GM21526 (cell line): ENCODE results near the gene AARS2.

Source experiments
- ATAC-seq: cut with Tn5 transposase; IDR thresholded peaks from one replicate; pipeline ENCODE4 v1.9.1; 2021; ENCODE audit warnings: moderate library complexity; ENCODE audit not compliant: unreplicated experiment, low FRiP score

The AARS2 gene

DNA sequence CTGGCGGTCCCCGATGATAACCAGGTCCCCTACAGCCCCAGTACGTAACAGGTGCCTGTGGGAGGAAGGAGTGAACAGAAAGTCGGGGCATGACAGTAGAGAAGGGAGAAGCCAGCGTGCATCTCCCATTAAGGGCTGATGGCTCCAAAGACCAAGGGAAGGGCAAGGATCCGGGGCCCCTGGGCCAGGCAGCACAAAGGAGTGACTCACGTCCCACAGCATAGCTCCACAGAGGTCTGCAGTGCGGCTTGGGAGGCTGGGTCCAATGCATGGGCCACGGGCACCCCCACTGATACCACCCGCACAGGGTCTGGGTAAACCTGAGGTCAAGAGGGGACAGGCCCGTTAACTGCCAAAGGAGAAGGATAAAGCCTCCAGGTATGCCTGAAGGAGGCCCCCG is 10.3 kb downstream of the AARS2 start:
- ATAC-seq = no peak

DNA sequence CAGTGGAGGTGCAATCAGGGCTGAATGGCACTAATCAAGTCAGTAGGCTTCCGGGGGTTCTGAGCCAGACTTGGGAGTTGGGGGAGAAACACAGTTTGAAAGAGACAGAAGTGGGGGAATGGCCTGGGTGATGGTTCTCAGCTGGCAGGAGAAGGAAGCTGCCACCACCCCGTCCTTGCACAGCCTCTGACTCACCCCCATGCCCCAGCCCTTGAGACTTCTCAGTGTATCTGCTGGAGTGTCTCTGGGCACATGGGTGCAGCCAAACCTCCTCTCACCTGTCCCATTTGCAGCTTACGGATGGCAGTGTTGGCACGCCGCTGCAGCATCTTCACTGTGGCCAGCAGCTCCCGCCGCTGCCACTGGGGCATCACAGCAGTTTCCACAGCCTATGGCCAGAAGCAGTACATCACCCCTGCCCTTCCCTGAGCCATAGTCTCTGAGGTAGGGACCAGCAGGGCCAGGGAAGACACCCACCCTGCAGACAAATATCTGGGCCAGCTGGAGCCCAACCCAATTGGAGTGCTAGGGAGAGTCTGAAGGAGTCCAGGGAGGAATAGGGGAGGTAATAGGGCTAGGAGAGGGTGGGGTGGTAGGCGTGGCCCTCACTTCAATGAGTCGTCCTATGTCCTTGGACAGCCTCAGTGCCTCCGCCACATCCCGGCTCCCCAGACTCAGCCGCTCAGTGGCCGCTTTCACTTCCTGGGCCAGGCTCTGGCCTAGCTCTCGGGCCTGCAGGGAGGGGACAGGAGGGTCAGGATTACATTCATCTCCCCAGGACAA is 11.2 kb downstream of the AARS2 start:
- no peak for ATAC-seq

DNA sequence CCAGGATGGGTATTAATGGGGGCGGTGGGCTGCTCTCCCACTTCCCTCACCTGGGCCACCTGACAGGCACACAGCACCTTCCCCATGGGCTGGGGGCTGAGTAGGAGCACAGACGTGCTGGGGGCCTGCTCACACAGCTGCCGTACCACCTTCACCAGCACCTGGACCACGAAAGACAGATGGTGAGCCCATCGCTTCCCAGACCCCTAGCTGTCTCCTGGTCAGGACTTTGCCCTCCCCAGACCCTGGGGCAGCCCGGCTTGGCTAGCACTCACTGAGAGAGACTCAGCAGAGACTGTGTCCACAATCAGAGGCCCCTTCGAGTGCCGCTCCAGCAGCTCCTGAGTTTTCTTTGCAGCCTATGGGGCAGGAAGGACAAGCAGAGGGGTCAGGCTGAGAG is 12.0 kb downstream of the AARS2 start:
- no peak for ATAC-seq

DNA sequence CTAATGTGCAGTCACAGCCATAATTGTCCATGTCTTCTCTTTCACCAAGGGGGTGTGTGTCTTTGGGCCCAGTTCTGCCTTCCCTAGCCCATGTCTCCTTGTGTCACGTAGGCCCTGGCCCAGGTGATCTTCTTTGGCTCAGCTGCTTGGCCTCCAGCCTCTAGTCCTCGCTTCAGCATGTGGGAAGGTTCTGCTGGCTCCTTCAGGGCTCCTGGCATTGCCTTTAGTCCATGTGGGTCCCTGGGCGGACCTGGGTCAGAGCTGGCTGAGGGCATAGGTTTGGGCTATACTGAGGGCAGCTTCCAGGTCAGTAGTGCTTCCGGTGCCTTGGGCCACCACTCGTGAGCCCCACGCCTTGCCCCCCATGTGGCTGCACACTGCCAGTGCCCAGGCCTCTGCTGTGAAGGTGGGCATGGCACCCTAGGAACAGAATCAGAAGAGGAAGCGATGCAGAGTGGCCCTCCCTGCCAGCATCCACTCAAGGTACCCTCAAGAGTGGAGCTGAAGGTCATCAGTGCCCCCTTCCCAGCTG is 12.8 kb downstream of the AARS2 start:
- no peak for ATAC-seq

DNA sequence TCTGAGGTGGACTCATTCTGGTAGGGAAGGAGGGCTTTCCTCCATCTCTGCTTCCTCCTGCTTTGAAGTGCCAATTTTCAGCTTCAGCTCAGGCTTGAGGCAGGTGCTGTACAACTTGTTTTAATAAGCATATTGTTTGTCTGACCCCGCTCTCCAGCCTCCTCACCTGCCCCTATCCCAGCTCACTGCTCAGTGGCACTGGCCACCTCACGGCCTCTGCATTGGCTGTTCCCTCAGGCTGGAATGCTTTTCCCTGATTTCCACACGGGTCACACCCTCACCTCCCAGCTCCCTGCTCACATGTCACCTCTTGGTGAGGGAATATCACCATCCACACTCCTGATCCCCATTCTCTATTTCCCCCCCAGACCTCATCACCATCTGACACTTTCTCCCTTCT is 14.3 kb downstream of the AARS2 start:
- no peak for ATAC-seq

DNA sequence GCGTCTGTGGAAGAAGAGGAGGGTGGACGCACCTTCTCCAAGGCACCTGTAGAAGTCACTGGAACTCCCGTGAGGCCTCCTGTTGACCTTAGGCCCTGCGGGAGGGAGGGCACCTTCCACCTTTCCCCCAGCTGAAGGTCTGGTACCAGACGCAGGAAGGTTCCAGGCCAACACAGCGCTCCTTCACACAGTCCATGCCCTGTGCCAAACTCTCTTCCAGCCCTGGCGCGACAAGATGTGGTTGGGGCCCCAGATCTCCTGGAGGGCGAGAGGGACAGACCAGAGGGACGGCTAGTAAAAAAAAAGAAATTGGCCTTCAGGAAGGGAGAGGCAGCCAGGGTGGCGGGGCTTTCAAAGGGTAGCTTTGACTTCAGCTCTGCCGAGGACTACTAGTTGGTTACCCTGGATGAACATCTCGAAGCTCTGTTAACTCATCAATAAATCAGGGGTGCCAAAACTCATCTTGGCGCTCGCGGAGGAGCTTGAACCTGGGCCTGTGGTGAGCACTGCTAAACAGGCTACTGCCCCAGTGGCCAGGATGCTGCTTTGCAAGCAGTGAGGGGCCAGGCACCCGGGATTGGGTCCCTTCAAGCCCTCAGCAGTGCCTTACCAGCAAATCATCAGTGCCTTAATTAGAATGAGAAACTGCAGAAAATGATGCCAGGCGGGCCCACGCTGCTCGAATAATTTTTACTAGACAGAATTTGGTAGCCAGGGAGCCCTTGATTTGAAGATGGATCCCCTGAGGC is 14.9 kb downstream of the AARS2 start:
- ATAC-seq = no peak

DNA sequence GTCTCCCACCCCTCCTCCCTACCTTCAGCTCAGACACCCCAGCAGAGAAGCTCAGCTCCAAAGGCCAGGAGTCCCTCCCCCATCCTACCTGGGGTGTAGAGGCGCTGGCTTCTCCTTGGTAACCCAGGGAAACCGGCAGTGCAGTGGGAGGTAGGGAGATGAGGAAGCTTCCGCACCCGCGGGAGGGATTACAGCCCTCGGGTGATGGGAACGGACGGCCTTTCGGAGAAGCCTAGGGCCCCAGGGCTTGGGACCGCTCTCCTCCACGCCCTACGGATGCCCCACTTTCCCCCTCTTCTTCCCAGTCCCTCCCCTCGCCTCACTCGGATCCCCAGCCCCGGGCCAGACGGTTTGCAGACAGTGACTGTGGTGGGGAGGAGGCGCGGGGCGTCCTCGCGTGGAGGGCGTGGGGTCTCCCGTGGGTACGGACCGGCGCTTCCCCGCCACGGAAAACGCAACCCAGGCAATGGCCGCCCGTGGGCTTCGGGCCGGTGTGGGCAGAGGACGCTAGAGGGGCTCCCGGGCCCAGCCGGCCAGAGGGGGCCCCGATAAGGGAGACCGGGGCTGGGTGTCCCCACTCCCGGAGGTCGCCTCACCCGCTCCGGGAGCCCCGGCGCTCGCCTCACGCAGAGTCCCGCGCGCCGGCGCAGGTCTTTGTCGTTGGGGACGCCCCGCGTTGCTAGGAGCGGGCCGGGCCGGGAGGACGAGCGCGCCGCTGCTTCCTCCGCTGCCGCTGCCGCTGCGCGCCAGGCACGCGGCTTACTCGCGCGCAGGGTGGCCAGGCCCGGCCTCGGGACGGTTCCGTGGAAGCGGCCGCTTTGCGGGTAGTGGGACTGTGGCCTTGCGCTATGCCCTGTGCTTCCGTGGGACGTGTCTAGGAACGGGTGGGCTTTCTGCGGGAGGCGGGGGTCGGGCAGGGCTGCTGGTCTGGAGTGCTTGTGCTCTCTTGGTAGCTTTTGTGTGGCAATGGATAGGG is 15.8 kb downstream of the AARS2 start:
- ATAC-seq = no peak

DNA sequence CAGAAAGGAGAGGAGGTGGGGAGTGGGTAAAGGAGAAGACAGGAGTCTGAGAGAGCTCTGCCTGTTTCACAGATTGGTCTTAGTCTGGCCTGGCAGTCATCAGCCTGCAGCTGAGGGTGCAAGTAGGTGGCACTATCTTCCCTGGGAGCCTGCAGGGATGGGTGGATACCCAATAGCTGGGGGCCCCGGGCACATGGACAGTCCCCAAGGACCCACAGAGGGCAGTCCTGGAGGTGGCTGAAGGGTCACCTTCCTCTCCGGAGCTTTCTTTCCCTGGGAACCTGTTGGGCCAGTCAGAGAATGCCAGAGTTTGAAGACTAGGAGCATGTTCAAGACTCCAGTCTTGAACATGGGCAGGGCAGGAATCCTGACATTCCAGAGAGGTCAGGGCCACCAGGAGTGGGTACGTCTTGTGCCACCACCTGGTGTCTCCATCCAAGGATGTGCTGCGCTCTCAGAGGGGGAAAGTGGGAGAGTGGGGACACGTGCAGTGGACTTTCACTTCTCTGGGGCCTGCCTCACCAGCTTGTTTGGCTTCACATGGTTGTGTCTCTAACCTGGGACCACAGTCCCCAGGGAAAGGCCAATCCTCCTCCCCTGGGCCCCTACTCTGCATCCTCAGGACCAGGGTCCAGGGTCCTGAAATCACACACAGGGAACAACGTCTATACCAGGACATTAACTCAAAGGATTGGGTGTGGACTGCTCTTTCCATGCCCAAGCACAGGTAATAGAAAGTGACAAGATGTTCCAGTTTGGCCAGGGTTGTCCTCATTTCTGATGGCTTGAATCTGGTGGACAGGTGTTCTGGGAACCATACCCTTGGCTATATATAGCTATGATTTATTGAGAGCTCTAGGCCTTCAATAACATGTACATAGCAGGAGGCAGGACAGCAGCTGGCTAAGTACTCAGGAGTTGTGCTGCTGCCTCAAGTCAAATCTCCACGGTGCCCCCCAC is 18.0 kb downstream of the AARS2 start:
- no peak for ATAC-seq

DNA sequence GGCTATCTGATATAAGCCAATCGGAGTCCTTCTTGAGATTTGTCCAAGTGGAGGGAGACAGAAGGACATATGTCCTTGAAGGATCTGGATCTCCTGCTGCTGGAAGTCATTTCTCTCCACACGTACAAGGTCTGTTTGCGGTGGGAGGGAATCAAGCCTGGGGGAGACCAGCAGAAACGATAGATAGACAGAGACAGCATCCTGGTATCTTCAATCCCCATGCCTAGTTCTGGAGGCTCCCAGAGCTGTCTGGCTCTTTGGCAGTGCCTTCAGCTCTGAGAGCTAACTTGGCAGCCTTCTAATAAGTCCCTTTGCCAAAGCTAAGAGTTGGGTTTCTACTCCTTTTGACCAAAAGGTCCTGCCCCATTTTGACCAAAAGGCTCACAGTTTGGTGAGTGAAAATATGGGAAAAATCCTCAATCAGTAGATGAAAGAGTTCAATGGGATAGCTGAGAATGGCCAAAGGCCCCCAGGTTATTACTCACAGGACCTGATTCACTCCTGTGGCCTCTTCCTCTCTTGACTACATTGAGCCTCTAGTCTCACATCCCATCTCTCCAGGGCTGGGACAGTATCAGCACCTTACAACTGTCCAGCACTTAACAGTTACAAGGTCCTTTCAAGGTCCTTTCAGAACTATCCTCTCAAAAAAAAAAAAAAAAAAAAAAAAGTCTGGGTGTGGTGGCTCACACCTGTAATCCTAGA is 20.3 kb downstream of the AARS2 start:
- no peak for ATAC-seq

DNA sequence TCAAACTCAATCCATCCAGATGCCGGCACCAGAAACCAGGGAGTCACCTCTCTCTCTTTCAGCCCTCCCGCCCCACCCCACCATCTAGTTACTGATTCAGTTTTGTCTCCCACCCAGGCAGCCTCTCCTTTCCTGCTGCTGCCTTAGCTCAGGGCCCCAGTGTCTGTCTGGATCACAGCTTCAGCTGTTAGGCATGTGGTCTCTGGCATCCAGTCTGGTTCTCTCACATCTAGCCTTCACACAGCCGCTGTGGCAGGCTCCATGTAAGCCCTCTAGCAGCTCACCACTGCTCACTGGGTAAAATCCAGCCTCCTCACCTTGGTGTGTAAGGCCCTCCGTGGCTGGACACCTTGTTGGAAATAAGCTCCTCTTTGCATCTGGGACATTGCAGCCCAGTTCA is 21.3 kb downstream of the AARS2 start:
- ATAC-seq = no peak

DNA sequence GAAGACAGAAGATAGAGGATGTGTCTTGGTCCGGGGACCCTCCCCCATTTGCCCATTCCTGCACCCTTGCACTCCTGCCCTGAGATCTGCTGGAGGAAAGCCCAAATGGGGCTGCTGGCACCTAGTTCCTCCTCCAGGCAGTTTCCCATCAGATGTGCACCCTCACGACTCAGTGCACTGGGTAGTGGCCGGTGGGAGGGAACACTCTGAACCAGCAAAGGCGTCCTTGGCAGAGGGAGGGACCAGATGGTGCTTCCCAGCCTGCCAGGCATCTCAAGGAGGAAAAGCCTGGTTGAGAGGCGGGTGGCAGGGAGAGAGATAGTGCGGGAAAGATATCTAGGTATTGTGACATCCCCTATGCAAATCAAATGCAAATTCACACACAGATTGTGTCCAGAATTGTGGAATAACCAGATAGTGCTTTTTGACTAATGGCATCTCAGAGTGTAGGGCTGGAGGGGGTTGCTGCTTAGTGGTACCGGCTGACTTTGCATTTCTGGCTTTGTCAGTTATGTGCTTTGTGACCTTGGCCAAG is 23.4 kb downstream of the AARS2 start:
- no peak for ATAC-seq

DNA sequence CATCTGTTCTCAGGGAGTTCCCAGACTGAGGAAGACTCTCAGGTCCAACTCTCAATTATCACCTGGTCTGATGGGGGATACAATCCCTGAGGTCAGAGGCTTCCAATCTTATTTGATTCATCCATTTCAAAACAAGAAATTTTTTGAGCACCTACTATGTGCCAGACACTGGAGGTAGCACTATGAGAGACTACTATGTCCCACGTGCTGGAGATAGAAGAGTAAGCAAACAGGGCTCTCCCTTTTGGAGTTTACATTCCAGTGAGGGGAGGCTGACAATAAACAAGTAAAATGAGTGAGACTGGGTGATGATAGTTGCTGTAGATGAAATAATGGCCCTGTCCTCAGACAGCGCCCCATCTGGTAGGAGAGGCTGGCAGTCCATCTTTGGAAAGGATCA is 26.4 kb downstream of the AARS2 start:
- ATAC-seq = no peak

DNA sequence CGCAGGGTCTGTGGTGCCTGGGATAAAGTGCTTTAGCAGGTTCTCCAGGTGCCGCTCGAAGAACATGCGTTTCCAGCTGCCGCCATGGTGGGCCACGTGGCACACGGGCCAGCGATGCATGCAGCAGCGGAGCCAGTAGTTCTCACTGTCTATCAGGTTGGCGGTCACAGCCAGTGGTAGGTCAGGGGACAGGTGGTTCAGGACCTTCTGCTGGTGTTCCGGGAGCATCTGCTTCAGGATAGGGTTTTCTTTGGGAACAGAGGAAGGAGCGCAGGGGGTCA is 26.9 kb downstream of the AARS2 start:
- no peak for ATAC-seq

DNA sequence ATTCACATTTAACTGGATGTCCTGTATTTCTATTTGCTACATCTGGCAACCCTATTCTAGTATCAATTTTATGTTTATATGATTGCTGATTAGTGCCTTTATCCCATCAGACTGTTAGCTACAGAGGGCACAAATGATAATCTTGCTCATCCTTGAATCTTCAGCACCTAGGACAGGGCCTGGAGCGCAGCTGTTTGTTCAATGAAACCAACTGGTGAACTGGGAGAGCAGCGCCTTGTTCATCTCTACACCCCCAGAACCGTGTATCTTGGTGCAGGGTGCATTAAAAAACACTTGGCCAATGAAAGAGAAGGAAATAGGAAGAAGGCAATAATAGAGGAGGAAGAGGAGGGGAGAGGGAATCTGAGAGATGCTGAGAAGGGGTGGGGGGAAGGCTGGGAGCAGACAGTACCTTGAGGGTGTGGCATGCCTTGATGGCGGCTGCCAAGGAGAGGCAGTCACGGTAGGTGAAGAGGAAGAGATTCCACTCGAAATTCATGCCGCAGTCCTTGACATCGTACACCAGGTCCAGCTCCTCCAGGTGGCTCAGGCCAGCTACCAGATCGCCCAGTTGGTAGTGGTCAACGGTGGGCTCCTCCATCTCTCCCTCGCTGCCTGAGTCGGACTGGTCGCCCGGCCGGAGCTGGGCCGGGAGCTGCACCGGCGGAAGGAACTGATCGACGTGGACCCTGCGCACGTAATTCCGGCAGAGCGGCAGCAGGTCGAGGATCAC is 27.4 kb downstream of the AARS2 start:
- ATAC-seq = no peak

DNA sequence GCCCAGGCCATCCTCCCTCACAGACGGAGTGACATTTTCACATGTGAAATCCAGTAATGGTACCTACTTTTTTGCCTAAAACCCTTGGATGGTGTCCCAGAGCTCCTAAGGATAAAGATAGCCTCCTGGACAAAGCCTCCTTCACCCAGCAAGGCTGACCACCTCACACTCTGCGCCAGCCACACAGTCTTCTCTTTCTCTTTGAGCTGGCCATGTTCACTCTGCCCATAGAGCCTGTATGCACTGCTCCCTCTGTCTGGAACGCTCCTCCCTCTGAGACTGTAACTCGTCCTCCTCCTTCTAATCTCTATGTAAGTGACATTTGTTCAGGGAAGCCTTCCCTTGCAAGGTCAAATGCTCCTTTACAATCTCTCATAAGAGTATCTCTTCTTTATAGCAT is 28.3 kb downstream of the AARS2 start:
- ATAC-seq = no peak

DNA sequence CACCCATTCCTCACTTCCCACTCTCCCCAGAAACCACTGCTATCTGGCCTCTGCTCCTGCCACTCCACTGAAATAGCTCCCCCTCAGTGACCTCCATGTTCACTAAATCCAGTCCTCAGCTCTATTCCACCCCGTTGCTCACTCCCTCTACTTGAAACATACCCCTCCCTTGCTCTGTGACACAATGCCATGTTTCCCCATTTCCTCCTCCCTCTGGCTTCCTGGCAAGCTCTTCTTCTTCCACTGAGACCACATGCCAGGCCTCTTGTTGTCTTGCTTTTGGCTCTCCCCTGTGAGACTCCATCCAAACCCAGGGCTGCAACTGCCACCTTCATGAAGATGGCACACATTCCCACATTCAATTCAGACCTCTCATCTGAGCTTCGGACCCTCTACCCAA is 29.0 kb downstream of the AARS2 start:
- ATAC-seq = no peak

DNA sequence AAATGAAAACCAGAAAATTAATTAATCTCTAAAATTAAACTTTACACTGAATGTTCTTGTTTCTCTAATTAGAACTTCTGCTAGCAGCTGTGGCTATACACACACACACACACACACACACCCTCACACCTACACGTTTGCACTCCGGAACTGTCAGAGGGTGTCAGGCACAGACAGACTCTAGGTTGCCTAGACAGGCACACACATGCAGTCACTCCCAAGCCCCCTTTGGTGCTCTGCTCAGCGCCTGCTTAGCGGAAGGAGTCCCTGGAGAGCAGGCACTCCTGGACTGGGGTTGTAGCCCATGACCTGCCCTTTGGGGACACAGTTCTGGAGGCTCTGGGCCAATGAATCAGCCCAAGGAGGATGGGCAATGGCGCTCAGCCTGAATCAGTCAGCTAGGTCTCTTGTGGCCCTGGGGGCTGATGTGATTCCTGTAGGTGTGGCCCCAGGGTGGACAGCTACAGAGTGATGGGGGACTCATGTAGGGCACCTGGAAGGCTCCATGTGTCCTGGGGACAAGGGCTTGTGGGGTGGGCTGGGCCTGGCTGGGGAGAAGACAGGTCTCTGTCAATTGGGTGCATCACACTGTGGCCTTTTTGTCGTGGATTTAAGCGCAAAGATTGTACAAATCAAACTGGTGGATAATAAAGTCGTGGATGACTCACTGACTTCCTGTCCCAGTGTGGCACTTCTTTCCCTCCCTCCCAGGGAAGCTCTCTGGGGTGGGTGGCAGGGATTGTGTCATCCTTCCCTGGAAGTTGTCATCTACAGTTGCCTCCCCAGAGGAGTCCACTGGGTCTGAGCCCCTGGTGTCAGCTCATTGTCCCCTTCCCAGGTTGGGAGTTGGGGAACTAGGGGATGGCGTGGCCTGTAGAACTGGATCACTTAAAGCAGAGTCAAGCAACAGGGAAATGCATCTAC is 34.1 kb downstream of the AARS2 start:
- ATAC-seq = no peak
